ENCODE measurements around the gene SZT2. TPM values are rescaled to one million over a fixed set of nuclear protein-coding genes. Genes with fewer than 3 reads are reported as not detected.

Gene SZT2
- 43.2 TPM for total RNA-seq (ENCODE audit: unreplicated experiment)
- long read RNA-seq, partial matches to known transcripts: 2 of 3 reads
- long read RNA-seq, other reads (novel, unspliced or antisense): 1 of 3 reads

DNA sequence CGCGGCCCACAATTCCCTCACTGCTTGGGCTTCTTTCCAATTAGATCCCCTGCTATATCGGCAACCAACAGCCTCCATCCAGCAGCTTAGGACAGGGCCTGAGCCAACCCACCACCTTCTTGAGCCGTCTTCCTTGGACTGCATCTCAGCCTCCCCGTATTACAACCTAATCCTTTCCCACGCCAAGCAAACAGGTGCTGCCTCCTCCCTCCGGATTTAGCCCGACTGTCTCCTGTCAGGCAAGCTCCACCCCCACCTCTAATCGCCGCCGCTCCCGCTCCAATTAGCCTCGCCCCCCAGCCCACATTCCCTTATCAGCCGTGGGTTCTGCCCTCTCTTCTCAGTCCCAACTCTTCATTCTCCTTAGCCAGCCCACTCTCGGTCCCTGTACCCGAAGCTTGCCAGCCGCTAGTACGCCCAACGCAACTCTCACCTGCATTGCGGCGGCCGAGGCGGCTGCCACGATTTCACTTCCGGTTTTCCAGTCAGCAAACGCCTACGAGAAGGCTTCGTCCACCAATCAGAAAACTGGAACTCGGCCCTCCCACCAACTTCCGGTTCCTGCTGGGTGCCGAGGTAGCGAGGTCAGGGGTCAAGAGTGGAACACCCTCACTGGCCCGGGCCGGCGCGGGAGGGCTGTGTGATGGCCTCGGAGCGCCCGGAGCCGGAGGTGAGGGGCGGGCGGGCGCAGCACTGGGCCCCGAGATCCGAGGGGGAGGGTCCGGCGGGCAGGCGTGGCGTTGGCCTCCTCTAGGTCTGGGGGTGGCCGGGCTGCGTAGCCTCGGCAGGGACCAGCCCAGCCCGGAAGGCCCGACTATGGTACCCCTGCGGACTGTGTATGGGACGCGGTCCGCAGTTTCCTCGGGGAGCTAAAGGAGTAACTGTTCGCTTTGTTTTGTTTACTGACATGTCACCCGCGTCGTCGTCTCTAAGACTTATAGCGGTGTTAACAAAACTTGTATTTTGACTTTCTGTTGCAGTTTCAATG, at the start of gene SZT2, which contains the start of gene MED8:
Gene SZT2, plus strand, starts transcription at position 574 of the 988 bp plus-strand sequence. Its CDS starts 70 bp downstream, at position 644.
Gene MED8, minus strand, starts transcription at position 475 of the 988 bp plus-strand sequence. Its CDS starts 36 bp downstream, at position 439.
- Mint-ChIP-seq H3K27ac (ENCODE audit: unreplicated experiment) (peak within 1 kb of the TSS; percentile 98), H3K27me3 (ENCODE audit: unreplicated experiment) (peaks cover 4% of the 10 kb centered on the region), H3K9me3 (ENCODE audit: unreplicated experiment) (no peaks in the 10 kb centered on the region), H3K4me1 (ENCODE audit: unreplicated experiment) (peaks cover 18% of the 10 kb centered on the region), H3K36me3 (ENCODE audit: low read depth, unreplicated experiment) (peaks cover 14% of the 10 kb centered on the region), H3K4me3 (ENCODE audit: unreplicated experiment) (peak within 1 kb of the TSS; percentile 100)
- TF ChIP-seq, protein P1, sequence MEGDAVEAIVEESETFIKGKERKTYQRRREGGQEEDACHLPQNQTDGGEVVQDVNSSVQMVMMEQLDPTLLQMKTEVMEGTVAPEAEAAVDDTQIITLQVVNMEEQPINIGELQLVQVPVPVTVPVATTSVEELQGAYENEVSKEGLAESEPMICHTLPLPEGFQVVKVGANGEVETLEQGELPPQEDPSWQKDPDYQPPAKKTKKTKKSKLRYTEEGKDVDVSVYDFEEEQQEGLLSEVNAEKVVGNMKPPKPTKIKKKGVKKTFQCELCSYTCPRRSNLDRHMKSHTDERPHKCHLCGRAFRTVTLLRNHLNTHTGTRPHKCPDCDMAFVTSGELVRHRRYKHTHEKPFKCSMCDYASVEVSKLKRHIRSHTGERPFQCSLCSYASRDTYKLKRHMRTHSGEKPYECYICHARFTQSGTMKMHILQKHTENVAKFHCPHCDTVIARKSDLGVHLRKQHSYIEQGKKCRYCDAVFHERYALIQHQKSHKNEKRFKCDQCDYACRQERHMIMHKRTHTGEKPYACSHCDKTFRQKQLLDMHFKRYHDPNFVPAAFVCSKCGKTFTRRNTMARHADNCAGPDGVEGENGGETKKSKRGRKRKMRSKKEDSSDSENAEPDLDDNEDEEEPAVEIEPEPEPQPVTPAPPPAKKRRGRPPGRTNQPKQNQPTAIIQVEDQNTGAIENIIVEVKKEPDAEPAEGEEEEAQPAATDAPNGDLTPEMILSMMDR (IDR thresholded peaks at IDR 0.05; ENCODE audit: unreplicated experiment): no peak
- peak; percentile 92 for DNase-seq (ENCODE audit: low spot score)

DNA sequence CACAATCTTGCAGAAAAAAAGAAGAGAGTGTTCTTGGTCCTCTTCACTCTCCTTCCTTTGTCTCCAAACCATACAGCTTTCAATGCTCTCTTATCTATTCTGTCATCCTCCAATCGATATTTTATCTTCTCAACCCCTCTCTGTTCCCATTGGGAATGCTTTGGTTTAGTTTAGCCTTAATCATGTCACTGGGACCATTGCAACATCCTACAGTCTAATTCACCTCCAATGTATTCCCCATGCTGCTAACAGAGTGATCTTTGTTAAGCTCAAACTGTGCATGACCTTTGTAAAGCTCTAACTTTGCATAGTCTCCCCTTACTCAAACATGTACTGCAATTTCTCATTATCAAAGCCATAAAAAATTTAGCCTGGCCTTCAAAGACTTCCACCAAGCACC, 49.1 kb upstream of the SZT2 start:
- H3K9me3 Mint-ChIP-seq (ENCODE audit: unreplicated experiment): no peaks in the 10 kb centered on the region
- H3K36me3 Mint-ChIP-seq (ENCODE audit: low read depth, unreplicated experiment): peaks cover 3% of the 10 kb centered on the region
- TF ChIP-seq, protein P1 (IDR thresholded peaks at IDR 0.05; ENCODE audit: unreplicated experiment): no peak
- no peak overlapping the region for H3K4me3 Mint-ChIP-seq (ENCODE audit: unreplicated experiment)
- H3K27me3 Mint-ChIP-seq (ENCODE audit: unreplicated experiment): peaks cover 9% of the 10 kb centered on the region
- H3K4me1 Mint-ChIP-seq (ENCODE audit: unreplicated experiment): peaks cover 31% of the 10 kb centered on the region
- DNase-seq (ENCODE audit: low spot score): no peak
- no peak overlapping the region for H3K27ac Mint-ChIP-seq (ENCODE audit: unreplicated experiment)

DNA sequence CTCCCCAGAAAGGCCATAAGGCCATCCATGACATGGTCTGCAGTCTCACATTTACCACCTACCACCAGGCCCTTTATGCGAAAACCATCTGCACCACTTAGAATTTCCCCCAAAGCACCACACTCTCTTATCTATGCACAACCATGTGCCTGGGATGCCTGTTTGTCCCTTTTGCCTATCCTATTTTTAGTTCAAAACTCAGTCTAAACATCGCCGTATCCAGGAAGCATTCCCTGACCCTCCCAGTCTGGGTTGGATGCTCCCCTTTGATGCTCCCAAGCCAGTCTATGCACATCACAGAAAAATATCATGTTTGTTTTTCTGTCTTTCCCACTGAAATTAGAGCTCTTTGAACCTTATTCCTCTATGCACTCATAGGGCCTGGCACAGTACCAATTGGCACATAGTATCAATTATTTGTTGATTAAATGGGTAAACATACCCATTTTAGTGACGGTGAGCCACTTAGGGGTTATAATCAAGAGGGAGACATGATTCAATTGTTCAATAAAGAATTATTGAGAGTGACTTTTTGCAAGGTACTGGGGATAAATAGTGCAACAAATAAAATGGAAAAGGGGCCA, 45.3 kb upstream of the SZT2 start:
- H3K4me1 Mint-ChIP-seq (ENCODE audit: unreplicated experiment): peaks cover 17% of the 10 kb centered on the region

DNA sequence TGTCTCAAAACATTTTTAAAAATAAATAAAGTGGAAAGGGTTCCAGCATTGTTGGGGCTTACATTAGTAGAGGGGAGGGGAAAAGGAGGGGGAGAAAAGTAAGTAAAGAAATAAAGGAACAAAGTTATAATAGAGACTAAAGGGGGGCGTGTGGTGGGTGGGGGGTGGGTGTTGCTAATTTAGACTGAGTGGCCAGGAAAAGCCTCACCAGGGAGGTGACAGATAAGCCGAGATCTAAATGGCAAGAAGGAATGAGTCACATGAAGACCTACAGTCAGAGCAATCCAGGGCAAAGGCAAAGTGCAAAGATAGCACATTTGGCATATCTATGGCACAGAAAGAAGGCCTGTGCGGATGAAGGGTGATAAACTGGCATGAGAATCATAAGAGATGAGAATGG, 44.6 kb upstream of the SZT2 start:
- no peak overlapping the region for H3K27ac Mint-ChIP-seq (ENCODE audit: unreplicated experiment)
- no peak overlapping the region for H3K4me3 Mint-ChIP-seq (ENCODE audit: unreplicated experiment)
- no peaks in the 10 kb centered on the region for H3K9me3 Mint-ChIP-seq (ENCODE audit: unreplicated experiment)
- no peak for DNase-seq (ENCODE audit: low spot score)
- H3K36me3 Mint-ChIP-seq (ENCODE audit: low read depth, unreplicated experiment): peaks cover 3% of the 10 kb centered on the region
- H3K27me3 Mint-ChIP-seq (ENCODE audit: unreplicated experiment): peaks cover 8% of the 10 kb centered on the region
- TF ChIP-seq, protein P1 (IDR thresholded peaks at IDR 0.05; ENCODE audit: unreplicated experiment): no peak
- peaks cover 23% of the 10 kb centered on the region for H3K4me1 Mint-ChIP-seq (ENCODE audit: unreplicated experiment)

More for the DNA sequence above, 45.3 kb upstream of the SZT2 start:
- Mint-ChIP-seq H3K4me3 (ENCODE audit: unreplicated experiment) (peak overlapping the region; percentile 1), H3K9me3 (ENCODE audit: unreplicated experiment) (no peaks in the 10 kb centered on the region), H3K27me3 (ENCODE audit: unreplicated experiment) (peaks cover 6% of the 10 kb centered on the region), H3K27ac (ENCODE audit: unreplicated experiment) (peak overlapping the region; percentile 38), H3K36me3 (ENCODE audit: low read depth, unreplicated experiment) (peaks cover 3% of the 10 kb centered on the region)
- TF ChIP-seq, protein P1 (IDR thresholded peaks at IDR 0.05; ENCODE audit: unreplicated experiment): no peak
- DNase-seq (ENCODE audit: low spot score): no peak

Data from endothelial cell (in vitro differentiated cells).